Stimulated activated CD4-positive, alpha-beta T cell treated with anti-CD3 and anti-CD28 coated beads, TNF-alpha, amount 100 ng/mL, for 24 hours (primary cell): ENCODE results near the gene PSMB3.

Source experiments
- DNase-seq, 3 experiments: peaks; one replicate each; pipeline ENCODE4 v3.0.0-alpha.2; 2020; ENCODE audit warnings: low read depth in 3 of 3

The PSMB3 gene

GRCh38 chr17:38752308-38753070 is at the start of gene PSMB3:
PSMB3 (plus strand) TSS chr17:38752741; CDS start chr17:38752827, 86 bp downstream.
- peak; percentile 89 to 98 (median 96) for DNase-seq

GRCh38 chr17:38702916-38703741 is 49.4 kb upstream of the PSMB3 start:
- DNase-seq = peak in 1 of 3 experiments; percentile 39

- peak; percentile 74 to 95 (median 80) for DNase-seq
Measured at GRCh38 chr17:38703742-38704605, 48.6 kb upstream of the PSMB3 start.

GRCh38 chr17:38704606-38705522 is 47.7 kb upstream of the PSMB3 start, which contains the start of gene MLLT6:
MLLT6 (plus strand) TSS chr17:38705273; CDS start chr17:38705633, 360 bp downstream.
- DNase-seq = peak in 2 of 3 experiments; percentile 44 to 72

- DNase-seq = no peak
Measured at GRCh38 chr17:38705523-38705802, 47.1 kb upstream of the PSMB3 start.

GRCh38 chr17:38705803-38706504 is 46.6 kb upstream of the PSMB3 start:
- DNase-seq = peak in 1 of 3 experiments; percentile 40

- DNase-seq = peak in 1 of 3 experiments; percentile 41
Measured at GRCh38 chr17:38706505-38707216, 45.9 kb upstream of the PSMB3 start.

- DNase-seq = no peak
Measured at GRCh38 chr17:38707678-38708351, 44.7 kb upstream of the PSMB3 start.

GRCh38 chr17:38709104-38709820 is 43.3 kb upstream of the PSMB3 start:
- DNase-seq = no peak

GRCh38 chr17:38709864-38710603 is 42.5 kb upstream of the PSMB3 start:
- DNase-seq = no peak

- no peak for DNase-seq
Measured at GRCh38 chr17:38710604-38710962, 42.0 kb upstream of the PSMB3 start.

- DNase-seq = no peak
Measured at GRCh38 chr17:38710985-38711384, 41.6 kb upstream of the PSMB3 start.

GRCh38 chr17:38711792-38712571 is 40.6 kb upstream of the PSMB3 start:
- DNase-seq = no peak

GRCh38 chr17:38712593-38712992 is 39.9 kb upstream of the PSMB3 start:
- no peak for DNase-seq

GRCh38 chr17:38713456-38714075 is 39.0 kb upstream of the PSMB3 start:
- DNase-seq = no peak

- no peak for DNase-seq
Measured at GRCh38 chr17:38715216-38715943, 37.2 kb upstream of the PSMB3 start.
